DOHH2 (cell line): ENCODE data around the gene EVPL.

Experiments used
- H3F3A ChIP-seq: fragments of 200-600 bp; sonication (generic), shearing (Covaris generic); 2 replicates; pipeline ENCODE4 v1.6.0; 2016; ENCODE audit warnings: antibody characterized with exemption, mild to moderate bottlenecking; ENCODE audit not compliant: control insufficient read depth, insufficient read depth
- H3K27ac ChIP-seq: fragments of 200-600 bp; sonication (generic); 2 replicates; pipeline ENCODE4 v1.5.1; 2014; ENCODE audit warnings: low read depth, mild to moderate bottlenecking, low read length, moderate library complexity
- H3K27me3 ChIP-seq: fragments of 200-600 bp; sonication (generic); 2 replicates; pipeline ENCODE4 v1.6.1; 2014; ENCODE audit warnings: mild to moderate bottlenecking, low read length, mixed read lengths; ENCODE audit not compliant: control insufficient read depth
- H3K36me3 ChIP-seq: fragments of 200-600 bp; sonication (generic); 2 replicates; pipeline ENCODE4 v1.6.1; 2014; ENCODE audit warnings: mild to moderate bottlenecking, low read length, moderate library complexity, mixed read lengths; ENCODE audit not compliant: control insufficient read depth
- H3K4me1 ChIP-seq: fragments of 200-600 bp; sonication (generic); 2 replicates; pipeline ENCODE4 v1.6.1; 2014; ENCODE audit warnings: mild to moderate bottlenecking, low read length, mixed read lengths; ENCODE audit not compliant: control insufficient read depth
- H3K4me2 ChIP-seq: fragments of 200-600 bp; sonication (generic); 2 replicates; pipeline ENCODE4 v1.6.0; 2014; ENCODE audit warnings: mild to moderate bottlenecking, low read length, moderate library complexity
- H3K4me3 ChIP-seq: fragments of 200-600 bp; sonication (generic); 2 replicates; pipeline ENCODE4 v1.5.1; 2014; ENCODE audit warnings: mild to moderate bottlenecking, low read length, mixed read lengths
- H3K79me2 ChIP-seq: fragments of 200-600 bp; sonication (generic); 2 replicates; pipeline ENCODE4 v1.6.1; 2014; ENCODE audit warnings: mild to moderate bottlenecking, low read length, mixed read lengths; ENCODE audit not compliant: control insufficient read depth
- H3K9me2 ChIP-seq: fragments of 200-600 bp; sonication (generic); replicated peaks from 2 replicates; pipeline ENCODE4 v1.6.1; 2014; ENCODE audit warnings: mild to moderate bottlenecking, low read length, mixed read lengths; ENCODE audit not compliant: control insufficient read depth
- H3K9me3 ChIP-seq: fragments of 200-600 bp; sonication (generic); 2 replicates; pipeline ENCODE4 v1.6.1; 2014; ENCODE audit warnings: antibody characterized with exemption, low read length, mixed read lengths; ENCODE audit not compliant: control insufficient read depth, insufficient read depth
- H4K20me1 ChIP-seq: fragments of 200-600 bp; sonication (generic); 2 replicates; pipeline ENCODE4 v1.6.0; 2014; ENCODE audit warnings: low read depth, mild to moderate bottlenecking, antibody characterized with exemption, low read length, moderate library complexity; ENCODE audit not compliant: control insufficient read depth, insufficient read depth
- CTCF ChIP-seq: fragments of 200-600 bp; sonication (generic); IDR thresholded peaks from one replicate; pipeline ENCODE4 v1.5.1; 2014; ENCODE audit warnings: antibody characterized with exemption, mild to moderate bottlenecking, low read depth, low read length; ENCODE audit not compliant: poor library complexity, severe bottlenecking
- EZH2phosphoT487 ChIP-seq: fragments of 200-600 bp; sonication (generic); IDR thresholded peaks from 2 replicates; pipeline ENCODE4 v1.6.1; 2017; ENCODE audit warnings: borderline replicate concordance, mild to moderate bottlenecking, antibody characterized with exemption, low read length, moderate library complexity, mixed read lengths

Gene EVPL

GRCh38 chr17:76022973-76023899, 3.9 kb downstream of the EVPL start:
- Histone ChIP-seq H3K9me3 (no peaks in the 10 kb centered on the region), H3K4me3 (no peak overlapping the region), H3K27ac (no peak overlapping the region), H3K4me2 (no peak overlapping the region), H3K27me3 (no peaks in the 10 kb centered on the region), H3K79me2 (no peaks in the 10 kb centered on the region), H4K20me1 (no peaks in the 10 kb centered on the region), H3K36me3 (no peaks in the 10 kb centered on the region), H3F3A (peaks cover 5% of the 10 kb centered on the region; the same call in 1 of the 2 replicates), H3K9me2 (no peaks in the 10 kb centered on the region), H3K4me1 (no peaks in the 10 kb centered on the region)
- TF ChIP-seq CTCF, result no peak
- no peak for TF ChIP-seq EZH2phosphoT487

GRCh38 chr17:76022285-76022684, 4.8 kb downstream of the EVPL start:
- Histone ChIP-seq H3K9me2 (no peaks in the 10 kb centered on the region), H3K4me3 (no peak overlapping the region), H3K4me2 (no peak overlapping the region), H3K4me1 (no peaks in the 10 kb centered on the region), H3K79me2 (no peaks in the 10 kb centered on the region), H4K20me1 (no peaks in the 10 kb centered on the region), H3F3A (peaks cover 5% of the 10 kb centered on the region; the same call in 1 of the 2 replicates), H3K9me3 (no peaks in the 10 kb centered on the region), H3K27ac (no peak overlapping the region), H3K36me3 (no peaks in the 10 kb centered on the region), H3K27me3 (no peaks in the 10 kb centered on the region)
- TF ChIP-seq CTCF, result no peak
- TF ChIP-seq EZH2phosphoT487, result no peak

- Histone ChIP-seq H3K4me1 (no peaks in the 10 kb centered on the region), H3K27ac (no peak overlapping the region), H3K9me3 (no peaks in the 10 kb centered on the region), H3F3A (peaks cover 5% of the 10 kb centered on the region; the same call in 1 of the 2 replicates), H4K20me1 (no peaks in the 10 kb centered on the region), H3K4me2 (no peak overlapping the region), H3K36me3 (no peaks in the 10 kb centered on the region), H3K27me3 (no peaks in the 10 kb centered on the region), H3K9me2 (no peaks in the 10 kb centered on the region), H3K4me3 (no peak overlapping the region), H3K79me2 (no peaks in the 10 kb centered on the region)
- TF ChIP-seq CTCF (no peak), EZH2phosphoT487 (no peak)
Observed at GRCh38 chr17:76019833-76020467, 7.2 kb downstream of the EVPL start.
